Naive thymus-derived CD4-positive, alpha-beta T cell (primary cell): Measurements from ENCODE around the gene GTF2H1. TPM values are rescaled to one million over a fixed set of nuclear protein-coding genes. Genes with fewer than 3 reads are reported as not detected.

Experiments
- ATAC-seq: fragments of 150-1000 bp; cut with Tn5 transposase; 2 replicates; pipeline ENCODE4 v1.10.0; 2021; ENCODE audit warnings: mild to moderate bottlenecking, moderate library complexity
- CTCF ChIA-PET: fragments of 350-600 bp; sonication (Branson Sonifier 250); formaldehyde crosslinking; loops from one replicate; lab custom pipeline; 2021; ENCODE audit warnings: antibody characterized with exemption; lab: Charles Lee
- POLR2A ChIA-PET: fragments of 350-600 bp; sonication (Branson Sonifier 250); formaldehyde crosslinking; loops from one replicate; lab custom pipeline; 2021; ENCODE audit warnings: antibody characterized with exemption, inconsistent platforms; lab: Charles Lee
- DNase-seq, 9 donors: peaks; one replicate each; pipeline versions ENCODE4 v3.0.0 to v3.0.0-alpha.2; 2020 to 2022; ENCODE audit warnings: mixed read lengths in 1 of 9
- H3K27ac ChIP-seq: one replicate; pipeline ENCODE4 v1.7.0; 2013; ENCODE audit warnings: mild to moderate bottlenecking, low read depth, low read length, moderate library complexity
- H3K27me3 ChIP-seq, 2 donors: one replicate each; pipeline ENCODE4 v1.7.0; 2013; ENCODE audit warnings: low read length in 2 of 2, mild to moderate bottlenecking in 2 of 2, moderate library complexity in 2 of 2; ENCODE audit not compliant: control insufficient read depth in 2 of 2, insufficient read depth in 2 of 2
- H3K36me3 ChIP-seq, 3 experiments: 1 replicate in 2 of 3; 2 replicates in 1 of 3; pipeline ENCODE4 v1.7.0; 2013; ENCODE audit warnings: low read length in 3 of 3, mild to moderate bottlenecking in 3 of 3, moderate library complexity in 1 of 3; ENCODE audit not compliant: insufficient read depth in 3 of 3, control insufficient read depth in 2 of 3
- H3K4me1 ChIP-seq, 2 donors: one replicate each; pipeline ENCODE4 v1.7.0; 2013; ENCODE audit warnings: low read length in 2 of 2, mild to moderate bottlenecking in 2 of 2, moderate library complexity in 1 of 2; ENCODE audit not compliant: control insufficient read depth in 2 of 2, insufficient read depth in 2 of 2
- H3K4me3 ChIP-seq: 2 replicates; pipeline ENCODE4 v1.7.0; 2013; ENCODE audit warnings: mild to moderate bottlenecking, low read length
- H3K9me3 ChIP-seq, 3 experiments: 1 replicate in 2 of 3; 2 replicates in 1 of 3; pipeline ENCODE4 v1.7.0; 2013; ENCODE audit warnings: low read length in 3 of 3; ENCODE audit not compliant: control insufficient read depth in 2 of 3
- H3K27ac Mint-ChIP-seq, 9 donors: one replicate each; pipeline ENCODE4 v1.8.0; 2020 to 2022; ENCODE audit warnings: mixed read lengths in 9 of 9, mild to moderate bottlenecking in 8 of 9, moderate library complexity in 5 of 9, inconsistent platforms in 2 of 9
- H3K27me3 Mint-ChIP-seq, 5 donors: one replicate each; pipeline ENCODE4 v1.8.0; 2021 to 2022; ENCODE audit warnings: mixed read lengths in 5 of 5, mild to moderate bottlenecking in 1 of 5
- H3K36me3 Mint-ChIP-seq, 5 donors: one replicate each; pipeline ENCODE4 v1.8.0; 2020 to 2022; ENCODE audit warnings: mixed read lengths in 5 of 5, mild to moderate bottlenecking in 3 of 5, inconsistent platforms in 1 of 5
- H3K4me1 Mint-ChIP-seq, 7 donors: one replicate each; pipeline ENCODE4 v1.8.0; 2020 to 2022; ENCODE audit warnings: mixed read lengths in 7 of 7, mild to moderate bottlenecking in 3 of 7, inconsistent platforms in 1 of 7
- H3K4me3 Mint-ChIP-seq, 10 donors: one replicate each; pipeline ENCODE4 v1.8.0; 2020 to 2022; ENCODE audit warnings: mild to moderate bottlenecking in 10 of 10, mixed read lengths in 10 of 10, moderate library complexity in 6 of 10, inconsistent platforms in 2 of 10
- H3K9me3 Mint-ChIP-seq, 11 donors: one replicate each; pipeline ENCODE4 v1.8.0; 2020 to 2022; ENCODE audit warnings: mixed read lengths in 11 of 11, mild to moderate bottlenecking in 4 of 11, inconsistent platforms in 1 of 11, moderate library complexity in 1 of 11
- intact Hi-C, 2 donors: fragments of 100-400 bp; cut with micrococcal nuclease; formaldehyde crosslinking; loops; one replicate each; pipeline ENCODE4 v1.15.1; 2023
- polyA plus RNA-seq, 2 donors: library from polyadenylated mRNA; unstranded; fragments of 300-500 nt; fragmentation: Illumina TruSeq; gene quantifications; one replicate each; pipeline ENCODE4 v1.2.3, GENCODE V29; 2021
- total RNA-seq, 6 experiments: library from RNA in 5 of 6; stranded (reverse) in 5 of 6; gene quantifications; 1 replicate in 5 of 6; 2 replicates in 1 of 6; pipeline ENCODE4 v1.2.3 and lab custom pipeline; 2021 to 2026

Gene GTF2H1
- total RNA-seq: 10 to 100 TPM; 26.3 to 63.2 (median 59.0) TPM
- polyA plus RNA-seq: 10 to 100 TPM; 39.3 to 43.2 TPM
- 36.2 reads per million, percentile 64 among the genes with 10 or more reads in this experiment for total RNA-seq (lab: John Stamatoyannopoulos, UW)

DNA sequence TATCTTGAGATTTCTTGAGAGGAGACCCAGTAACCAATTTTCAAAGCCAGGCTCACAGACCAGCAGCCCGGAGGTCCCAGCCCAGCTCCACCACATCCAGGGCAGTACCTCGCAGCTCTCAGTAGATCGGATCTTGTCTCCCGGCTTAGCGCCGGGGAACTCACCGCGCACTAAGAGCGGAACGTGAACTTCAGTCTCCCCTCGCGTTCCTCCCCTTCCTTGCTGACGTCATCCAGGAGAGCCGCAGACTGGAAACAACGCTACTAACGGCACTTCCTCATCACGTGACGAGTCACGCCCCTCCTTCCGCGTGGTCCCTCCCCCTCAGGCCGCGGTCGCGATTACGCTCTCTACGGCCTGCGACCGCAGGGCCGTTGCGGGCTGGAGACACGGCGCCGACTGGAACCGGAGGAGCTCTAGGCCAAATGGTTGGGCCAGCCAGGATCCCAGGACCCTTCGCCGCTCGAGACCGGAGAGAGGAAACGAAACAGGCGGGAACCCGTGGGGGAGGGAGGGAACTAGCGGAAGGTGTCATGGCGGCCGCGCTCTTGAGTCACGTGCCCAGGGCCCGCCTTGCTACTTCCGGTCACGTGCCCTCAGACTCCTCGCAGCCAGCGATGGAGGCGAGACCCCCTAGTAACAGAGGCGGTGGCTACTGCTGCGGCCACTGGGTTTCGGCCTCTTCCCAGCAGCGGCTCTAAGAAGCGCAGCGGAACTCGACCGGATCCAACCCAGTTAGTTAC lies at the start of gene GTF2H1, which contains the start of gene HPS5:
TSS of gene GTF2H1 (plus strand) at position 599 of the 743 bp plus-strand sequence. CDS start 10,508 bp downstream, outside the sequence.
TSS of gene HPS5 (minus strand) at position 172 of the 743 bp plus-strand sequence. CDS start 4,282 bp downstream, outside the sequence.
- CTCF ChIA-PET: interaction anchor here (1.3 kb wide), 1 partner anchor 73 kb away, joined by 3 read pairs; no protein-coding TSS in a partner anchor
- no peaks in the 10 kb centered on the region for H3K9me3 ChIP-seq
- H3K4me1 ChIP-seq: peaks cover 32 to 33% of the 10 kb centered on the region in 2 donors
- POLR2A ChIA-PET: interaction anchor here (0.6 to 4.2 kb wide), 19 partner anchors 9 to 312 kb away, joined by 3 to 85 read pairs (median 3); partner anchors contain the start of genes LDHA, SPTY2D1 and TSG101
- H3K9me3 Mint-ChIP-seq: peaks cover 0 to 3% (median 0%) of the 10 kb centered on the region in 11 donors
- DNase-seq: peak; percentile 88 to 99 (median 98)
- H3K4me1 Mint-ChIP-seq: peaks cover 53 to 91% (median 81%) of the 10 kb centered on the region in 7 donors
- intact Hi-C loops: loop anchor here (1.0 to 10.0 kb wide), 19 partner anchors 10 to 1245 kb away; partner anchors contain the start of genes LDHA (in 2 of the 2), NUCB2 (in 2 of the 2), SAAL1 (in 2 of the 2) and SERGEF (in 2 of the 2)
- H3K27ac Mint-ChIP-seq: peak within 1 kb of the TSS; percentile 99 to 100 (median 100)
- H3K36me3 Mint-ChIP-seq: peaks cover 0 to 31% (median 18%) of the 10 kb centered on the region in 5 donors
- H3K36me3 ChIP-seq: peaks cover 0 to 9% (median 7%) of the 10 kb centered on the region in 3 experiments
- ATAC-seq: peak; percentile 93
- H3K4me3 ChIP-seq: peak within 1 kb of the TSS; percentile 96
- H3K27me3 ChIP-seq: no peaks in the 10 kb centered on the region
- H3K4me3 Mint-ChIP-seq: peak within 1 kb of the TSS; percentile 85 to 100 (median 94)
- H3K27ac ChIP-seq: peak within 1 kb of the TSS; percentile 97
- H3K27me3 Mint-ChIP-seq: peaks cover 0 to 2% (median 0%) of the 10 kb centered on the region in 5 donors

GRCh38 chr11:18277565-18278271 lies 44.6 kb upstream of the GTF2H1 start:
- no peaks in the 10 kb centered on the region for H3K4me1 ChIP-seq
- DNase-seq: no peak
- POLR2A ChIA-PET: no interaction called here
- peak; percentile 79 for ATAC-seq
- Mint-ChIP-seq H3K9me3 (peaks cover 0 to 2% (median 0%) of the 10 kb centered on the region in 11 donors), H3K27ac (peak overlapping the region in 1 of 9 donors; percentile 28), H3K36me3 (peaks cover 8 to 41% (median 34%) of the 10 kb centered on the region in 5 donors), H3K4me3 (no peak overlapping the region), H3K27me3 (no peaks in the 10 kb centered on the region), H3K4me1 (peaks cover 0 to 19% (median 4%) of the 10 kb centered on the region in 7 donors)
- intact Hi-C loops: no loop called here
- CTCF ChIA-PET: no interaction called here
- no peak overlapping the region for H3K27ac ChIP-seq
- no peak overlapping the region for H3K4me3 ChIP-seq
- H3K27me3 ChIP-seq: no peaks in the 10 kb centered on the region
- H3K9me3 ChIP-seq: no peaks in the 10 kb centered on the region
- peaks cover 0 to 21% (median 11%) of the 10 kb centered on the region in 3 experiments for H3K36me3 ChIP-seq

DNA sequence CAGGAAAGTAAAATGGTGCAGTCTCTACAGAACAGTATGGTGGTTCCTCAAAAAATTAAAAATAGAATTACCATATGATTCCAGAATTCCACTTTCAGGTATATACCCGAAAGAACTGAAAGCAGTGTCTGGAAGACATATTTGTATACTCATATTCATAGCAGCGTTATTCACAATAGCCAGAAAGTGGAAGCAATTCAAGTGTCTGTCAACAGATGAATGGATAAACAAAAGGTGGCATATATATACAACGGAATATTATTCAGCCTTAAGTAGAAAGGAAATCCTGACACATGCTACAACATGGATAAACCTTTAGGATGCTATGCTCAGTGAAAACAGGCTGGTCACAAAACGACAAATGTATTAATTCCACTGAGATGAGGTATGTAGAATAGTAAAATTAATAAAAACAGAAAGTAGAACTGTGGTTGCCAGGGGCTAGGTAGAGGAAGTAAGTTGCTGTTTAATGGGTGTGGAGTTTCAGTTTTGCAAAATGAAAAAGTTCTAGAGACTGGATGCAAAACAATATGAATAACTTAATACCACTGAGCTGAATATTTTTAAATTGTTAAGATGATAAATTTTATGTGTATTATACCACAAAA lies 41.8 kb upstream of the GTF2H1 start:
- Histone ChIP-seq H3K36me3 (peaks cover 11 to 37% (median 11%) of the 10 kb centered on the region in 3 experiments), H3K9me3 (no peaks in the 10 kb centered on the region), H3K4me1 (no peaks in the 10 kb centered on the region), H3K27ac (no peak overlapping the region), H3K4me3 (no peak overlapping the region), H3K27me3 (no peaks in the 10 kb centered on the region)
- H3K27ac Mint-ChIP-seq: peak overlapping the region in 4 of 9 donors; percentile 58 to 85 (median 70)
- no peaks in the 10 kb centered on the region for H3K27me3 Mint-ChIP-seq
- H3K36me3 Mint-ChIP-seq: peaks cover 13 to 47% (median 33%) of the 10 kb centered on the region in 5 donors
- peak overlapping the region in 1 of 10 donors; percentile 61 for H3K4me3 Mint-ChIP-seq
- peaks cover 0 to 20% (median 4%) of the 10 kb centered on the region in 7 donors for H3K4me1 Mint-ChIP-seq
- CTCF ChIA-PET: no interaction called here
- no peak for DNase-seq
- POLR2A ChIA-PET: no interaction called here
- ATAC-seq: peak; percentile 53
- H3K9me3 Mint-ChIP-seq: no peaks in the 10 kb centered on the region
- intact Hi-C loops: loop anchor here in 1 of 2 donors (2.0 kb wide), 1 partner anchor 42 kb away; the partner anchor contains the start of genes GTF2H1 and HPS5

DNA sequence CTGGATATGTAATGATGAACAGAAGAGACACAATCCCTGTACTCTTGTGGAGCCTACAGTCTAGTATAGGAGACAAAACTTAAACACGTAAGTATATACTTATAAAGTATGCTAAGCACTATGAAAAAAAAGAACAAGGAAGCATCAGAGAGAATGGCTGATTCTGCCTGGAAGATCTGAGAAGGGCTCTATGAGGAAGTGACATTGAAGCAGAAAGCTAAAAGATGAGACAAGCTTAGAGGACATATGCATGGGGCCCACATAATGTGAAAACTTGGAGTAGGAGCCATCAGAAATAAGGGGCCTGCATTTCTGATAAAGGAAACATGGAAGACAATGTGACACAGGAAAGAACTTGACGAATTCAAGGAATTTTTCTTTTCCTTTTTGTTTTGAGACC lies 39.7 kb upstream of the GTF2H1 start:
- DNase-seq (no peak), ATAC-seq (no peak)
- ChIA-PET CTCF (no interaction called here), POLR2A (no interaction called here)
- Histone ChIP-seq H3K27ac (no peak overlapping the region), H3K4me1 (no peaks in the 10 kb centered on the region), H3K9me3 (no peaks in the 10 kb centered on the region), H3K36me3 (peaks cover 11 to 56% (median 11%) of the 10 kb centered on the region in 3 experiments), H3K4me3 (no peak overlapping the region), H3K27me3 (no peaks in the 10 kb centered on the region)
- Mint-ChIP-seq H3K27ac (peak overlapping the region in 1 of 9 donors; percentile 4), H3K4me1 (peaks cover 0 to 20% (median 4%) of the 10 kb centered on the region in 7 donors), H3K27me3 (no peaks in the 10 kb centered on the region), H3K36me3 (peaks cover 21 to 61% (median 38%) of the 10 kb centered on the region in 5 donors), H3K4me3 (no peak overlapping the region), H3K9me3 (no peaks in the 10 kb centered on the region)
- intact Hi-C loops: no loop called here

DNA sequence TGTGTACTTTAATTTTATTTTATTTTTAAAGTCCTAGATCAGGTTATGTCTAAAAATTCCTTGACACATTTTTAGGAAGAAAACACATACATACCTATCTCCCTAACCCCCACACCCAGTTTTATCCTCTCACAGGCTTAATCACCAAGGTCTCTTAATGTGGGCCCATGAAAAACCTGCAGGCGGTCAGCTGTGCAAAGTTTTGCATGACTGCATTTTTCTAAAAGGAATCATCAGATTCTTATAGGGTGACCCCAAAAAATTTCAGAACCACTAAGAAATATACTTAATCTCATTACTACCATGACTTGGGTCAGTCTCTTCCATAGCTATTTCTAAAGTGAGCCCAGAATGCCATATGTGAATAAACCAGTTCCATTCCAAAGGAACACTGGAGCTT lies 36.5 kb upstream of the GTF2H1 start:
- Histone ChIP-seq H3K27me3 (no peaks in the 10 kb centered on the region), H3K4me3 (no peak overlapping the region), H3K27ac (no peak overlapping the region), H3K36me3 (peaks cover 6 to 66% (median 11%) of the 10 kb centered on the region in 3 experiments), H3K9me3 (no peaks in the 10 kb centered on the region), H3K4me1 (no peaks in the 10 kb centered on the region)
- Mint-ChIP-seq H3K4me1 (peaks cover 0 to 11% (median 0%) of the 10 kb centered on the region in 7 donors), H3K27ac (no peak overlapping the region), H3K4me3 (no peak overlapping the region), H3K36me3 (peaks cover 21 to 59% (median 40%) of the 10 kb centered on the region in 5 donors), H3K9me3 (no peaks in the 10 kb centered on the region), H3K27me3 (no peaks in the 10 kb centered on the region)
- ChIA-PET POLR2A (no interaction called here), CTCF (interaction anchor here (1.1 kb wide), 1 partner anchor 254 kb away, joined by 3 read pairs; no protein-coding TSS in a partner anchor)
- DNase-seq (no peak), ATAC-seq (no peak)
- intact Hi-C loops: no loop called here

DNA sequence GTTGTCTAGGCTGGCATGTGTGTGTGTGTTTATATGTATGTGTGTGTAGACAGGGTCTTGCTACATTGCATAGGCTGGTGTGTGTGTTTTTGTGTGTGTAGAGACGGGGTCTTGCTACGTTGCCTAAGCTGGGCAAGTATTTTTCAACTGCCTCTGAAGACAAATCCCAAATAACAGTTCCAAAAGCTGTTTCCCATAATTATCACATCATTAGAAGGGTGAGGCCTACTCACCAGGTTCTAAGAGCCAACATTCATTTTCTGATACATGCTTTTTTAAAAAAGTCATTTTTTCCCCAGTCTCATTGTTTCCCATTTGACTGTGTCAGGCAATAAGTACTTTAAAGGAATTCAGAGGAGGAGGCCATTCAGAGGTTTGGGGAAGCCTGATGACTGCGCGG lies 33.5 kb upstream of the GTF2H1 start:
- ChIA-PET CTCF (no interaction called here), POLR2A (no interaction called here)
- ATAC-seq (no peak), DNase-seq (no peak)
- intact Hi-C loops: no loop called here
- no peak overlapping the region for H3K27ac ChIP-seq
- H3K27ac Mint-ChIP-seq: peak overlapping the region in 3 of 9 donors; percentile 28 to 65 (median 46)
- H3K4me1 Mint-ChIP-seq: peaks cover 0 to 3% (median 0%) of the 10 kb centered on the region in 7 donors
- H3K27me3 Mint-ChIP-seq: no peaks in the 10 kb centered on the region
- no peaks in the 10 kb centered on the region for H3K9me3 ChIP-seq
- H3K4me3 ChIP-seq: no peak overlapping the region
- H3K36me3 Mint-ChIP-seq: peaks cover 23 to 68% (median 41%) of the 10 kb centered on the region in 5 donors
- H3K27me3 ChIP-seq: no peaks in the 10 kb centered on the region
- no peak overlapping the region for H3K4me3 Mint-ChIP-seq
- H3K4me1 ChIP-seq: no peaks in the 10 kb centered on the region
- no peaks in the 10 kb centered on the region for H3K9me3 Mint-ChIP-seq
- H3K36me3 ChIP-seq: peaks cover 0 to 65% (median 16%) of the 10 kb centered on the region in 3 experiments
